Caco-2 (cell line): Measurements from ENCODE around the gene DOK1. TPM values are rescaled to one million over a fixed set of nuclear protein-coding genes. Genes with fewer than 3 reads are reported as not detected.

ENCODE experiments used
- BruUV-seq: library from RNA; stranded (reverse); fragments of 400-500 nt; replicated peaks from 2 replicates; lab custom pipeline; 2021; lab: Mats Ljungman, UMichigan
- CTCF ChIA-PET: fragments of 300-600 bp; sonication (Branson Sonifier 250); formaldehyde crosslinking; loops from one replicate; lab custom pipeline; 2022; ENCODE audit warnings: antibody characterized with exemption; lab: Charles Lee
- POLR2A ChIA-PET: fragments of 300-600 bp; sonication (Branson Sonifier 250); formaldehyde crosslinking; loops from one replicate; lab custom pipeline; 2022; ENCODE audit warnings: antibody characterized with exemption; lab: Charles Lee
- DNase-seq, 2 experiments: peaks; one replicate each; pipeline versions ENCODE4 v3.0.0 to v3.0.0-alpha.2; 2020 to 2022
- H3K27me3 ChIP-seq: replicated peaks from 2 replicates; pipeline ENCODE4 v1.6.0; 2011; ENCODE audit warnings: low read length; ENCODE audit not compliant: control insufficient read depth, insufficient read depth
- H3K36me3 ChIP-seq: 2 replicates; pipeline ENCODE4 v1.5.1; 2011; ENCODE audit warnings: low read length; ENCODE audit not compliant: control insufficient read depth, insufficient read depth
- H3K4me1 ChIP-seq: fragments of 250-450 bp; sonication (Bioruptor Pico); 2 replicates; pipeline ENCODE4 v1.5.1; 2020; ENCODE audit warnings: mild to moderate bottlenecking
- H3K4me3 ChIP-seq: 2 replicates; pipeline ENCODE4 v1.5.1; 2011; ENCODE audit warnings: low read depth, mild to moderate bottlenecking, control low read depth, low read length
- H3K9me3 ChIP-seq: fragments of 250-450 bp; sonication (Bioruptor Pico); 2 replicates; pipeline ENCODE4 v1.5.1; 2020; ENCODE audit warnings: mild to moderate bottlenecking, moderate library complexity
- H3K27ac Mint-ChIP-seq: one replicate; pipeline ENCODE4 v1.8.0; 2022; ENCODE audit warnings: mixed read lengths; ENCODE audit not compliant: unreplicated experiment
- H3K27me3 Mint-ChIP-seq: one replicate; pipeline ENCODE4 v1.8.0; 2022; ENCODE audit warnings: mixed read lengths; ENCODE audit not compliant: insufficient read depth, unreplicated experiment
- H3K36me3 Mint-ChIP-seq: one replicate; pipeline ENCODE4 v1.8.0; 2022; ENCODE audit warnings: mild to moderate bottlenecking, mixed read lengths; ENCODE audit not compliant: insufficient read depth, unreplicated experiment
- H3K4me1 Mint-ChIP-seq: one replicate; pipeline ENCODE4 v1.8.0; 2022; ENCODE audit warnings: low read depth, mixed read lengths; ENCODE audit not compliant: unreplicated experiment
- H3K4me3 Mint-ChIP-seq: one replicate; pipeline ENCODE4 v1.8.0; 2022; ENCODE audit warnings: mild to moderate bottlenecking, moderate library complexity, mixed read lengths; ENCODE audit not compliant: unreplicated experiment
- H3K9me3 Mint-ChIP-seq: one replicate; pipeline ENCODE4 v1.8.0; 2022; ENCODE audit warnings: mixed read lengths; ENCODE audit not compliant: unreplicated experiment
- intact Hi-C: fragments of 100-400 bp; cut with micrococcal nuclease; formaldehyde crosslinking; loops from one replicate; pipeline ENCODE4 v1.10.0; 2022; ENCODE audit not compliant: unreplicated experiment
- total RNA-seq: library from RNA; stranded (reverse); gene quantifications from 2 replicates; pipeline ENCODE4 v1.2.3, GENCODE V29; 2022
- TF ChIP-seq, protein P1 (sequence below), 2 experiments: fragments of 200-600 bp in 1 of 2; IDR thresholded peaks; 1 replicate in 1 of 2; 2 replicates in 1 of 2; pipeline versions ENCODE4 v1.5.1 to v1.8.0; 2011 to 2022; ENCODE audit warnings: antibody characterized with exemption in 1 of 2, control low read depth in 1 of 2, inconsistent platforms in 1 of 2, low read depth in 1 of 2, low read length in 1 of 2, mild to moderate bottlenecking in 1 of 2, moderate library complexity in 1 of 2; ENCODE audit not compliant: insufficient read depth in 1 of 2, severe bottlenecking in 1 of 2, unreplicated experiment in 1 of 2

DOK1 gene
- total RNA-seq, 1 experiment from 2014 or later: 5.1 TPM

DNA sequence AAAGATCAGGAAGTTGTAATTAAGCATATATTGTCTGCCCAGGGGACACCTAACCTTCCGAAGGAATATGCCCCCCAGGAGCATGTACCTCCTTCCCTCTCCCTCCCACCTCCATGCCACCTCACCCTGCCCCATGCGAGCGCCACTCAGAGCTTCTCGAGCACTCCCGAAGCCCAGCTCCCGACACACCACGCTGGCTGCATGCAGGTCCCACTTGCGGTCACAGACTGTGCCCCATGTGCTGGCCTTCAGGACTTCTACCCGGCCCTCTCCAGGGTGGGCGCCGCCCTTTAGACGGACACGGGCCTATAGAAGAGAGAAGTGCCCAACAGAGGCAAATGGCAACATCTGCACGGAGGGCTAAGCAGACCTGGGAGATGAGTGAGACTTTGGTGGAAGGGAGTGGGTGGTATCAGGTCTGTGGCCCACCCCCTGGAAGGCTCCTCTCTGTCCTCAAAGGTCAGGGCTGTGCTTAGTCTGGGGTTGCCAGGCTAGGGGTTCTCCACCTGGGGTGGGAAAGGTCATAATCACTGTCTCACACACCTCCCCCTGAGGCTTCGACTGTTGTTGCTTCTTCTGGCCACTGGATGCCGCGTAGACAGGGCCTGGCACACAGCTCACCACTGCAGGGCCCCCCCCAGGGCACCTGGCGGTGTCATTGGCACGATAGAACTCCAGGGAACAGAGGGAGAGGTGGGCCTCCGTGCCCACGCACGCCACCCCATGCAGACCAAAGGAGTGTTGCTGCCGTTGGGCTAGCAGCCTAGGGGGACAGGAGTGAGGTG, 18.2 kb upstream of the DOK1 start:
- Mint-ChIP-seq H3K36me3 (peaks cover 4% of the 10 kb centered on the region), H3K4me1 (peaks cover 3% of the 10 kb centered on the region), H3K4me3 (no peak overlapping the region), H3K9me3 (no peaks in the 10 kb centered on the region), H3K27ac (no peak overlapping the region), H3K27me3 (no peaks in the 10 kb centered on the region)
- DNase-seq: no peak
- no TSS peak for BruUV-seq
- ChIA-PET POLR2A (no interaction called here), CTCF (no interaction called here)
- TF ChIP-seq, protein P1, sequence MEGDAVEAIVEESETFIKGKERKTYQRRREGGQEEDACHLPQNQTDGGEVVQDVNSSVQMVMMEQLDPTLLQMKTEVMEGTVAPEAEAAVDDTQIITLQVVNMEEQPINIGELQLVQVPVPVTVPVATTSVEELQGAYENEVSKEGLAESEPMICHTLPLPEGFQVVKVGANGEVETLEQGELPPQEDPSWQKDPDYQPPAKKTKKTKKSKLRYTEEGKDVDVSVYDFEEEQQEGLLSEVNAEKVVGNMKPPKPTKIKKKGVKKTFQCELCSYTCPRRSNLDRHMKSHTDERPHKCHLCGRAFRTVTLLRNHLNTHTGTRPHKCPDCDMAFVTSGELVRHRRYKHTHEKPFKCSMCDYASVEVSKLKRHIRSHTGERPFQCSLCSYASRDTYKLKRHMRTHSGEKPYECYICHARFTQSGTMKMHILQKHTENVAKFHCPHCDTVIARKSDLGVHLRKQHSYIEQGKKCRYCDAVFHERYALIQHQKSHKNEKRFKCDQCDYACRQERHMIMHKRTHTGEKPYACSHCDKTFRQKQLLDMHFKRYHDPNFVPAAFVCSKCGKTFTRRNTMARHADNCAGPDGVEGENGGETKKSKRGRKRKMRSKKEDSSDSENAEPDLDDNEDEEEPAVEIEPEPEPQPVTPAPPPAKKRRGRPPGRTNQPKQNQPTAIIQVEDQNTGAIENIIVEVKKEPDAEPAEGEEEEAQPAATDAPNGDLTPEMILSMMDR (IDR thresholded peaks at IDR 0.05; ENCODE audit: insufficient read depth in 1 of 2, low read depth in 1 of 2, low read length in 1 of 2, severe bottlenecking in 1 of 2, unreplicated experiment in 1 of 2): no peak
- no peaks in the 10 kb centered on the region for H3K36me3 ChIP-seq
- intact Hi-C loops: no loop called here
- no peaks in the 10 kb centered on the region; the same call in 1 of the 2 replicates for H3K4me1 ChIP-seq
- H3K4me3 ChIP-seq: no peak overlapping the region
- no peaks in the 10 kb centered on the region for H3K27me3 ChIP-seq
- H3K9me3 ChIP-seq: no peaks in the 10 kb centered on the region

GRCh38 chr2:74537140-74537539, 17.4 kb upstream of the DOK1 start:
- no peak overlapping the region for H3K27ac Mint-ChIP-seq
- TF ChIP-seq, protein P1 (IDR thresholded peaks at IDR 0.05; ENCODE audit: insufficient read depth in 1 of 2, low read depth in 1 of 2, low read length in 1 of 2, severe bottlenecking in 1 of 2, unreplicated experiment in 1 of 2): no peak
- no peaks in the 10 kb centered on the region for H3K9me3 Mint-ChIP-seq
- CTCF ChIA-PET: no interaction called here
- H3K4me1 Mint-ChIP-seq: no peaks in the 10 kb centered on the region
- intact Hi-C loops: no loop called here
- no peaks in the 10 kb centered on the region for H3K27me3 Mint-ChIP-seq
- H3K4me1 ChIP-seq: no peaks in the 10 kb centered on the region; the same call in 1 of the 2 replicates
- no peaks in the 10 kb centered on the region for H3K27me3 ChIP-seq
- H3K4me3 Mint-ChIP-seq: no peak overlapping the region
- POLR2A ChIA-PET: no interaction called here
- H3K9me3 ChIP-seq: no peaks in the 10 kb centered on the region
- no peak overlapping the region for H3K4me3 ChIP-seq
- no peaks in the 10 kb centered on the region for H3K36me3 ChIP-seq
- H3K36me3 Mint-ChIP-seq: no peaks in the 10 kb centered on the region
- BruUV-seq: no TSS peak
- DNase-seq: no peak

- no peak overlapping the region for H3K4me3 Mint-ChIP-seq
- CTCF ChIA-PET: interaction anchor here (0.6 to 1.0 kb wide), 2 partner anchors 36 to 82 kb away, joined by 3 to 9 read pairs; no protein-coding TSS in a partner anchor
- H3K4me3 ChIP-seq: no peak overlapping the region
- H3K27ac Mint-ChIP-seq: no peak overlapping the region
- no peaks in the 10 kb centered on the region for H3K4me1 Mint-ChIP-seq
- no peaks in the 10 kb centered on the region for H3K36me3 Mint-ChIP-seq
- no peaks in the 10 kb centered on the region; the same call in 1 of the 2 replicates for H3K4me1 ChIP-seq
- no peaks in the 10 kb centered on the region for H3K27me3 Mint-ChIP-seq
- H3K27me3 ChIP-seq: no peaks in the 10 kb centered on the region
- intact Hi-C loops: no loop called here
- H3K36me3 ChIP-seq: no peaks in the 10 kb centered on the region
- TF ChIP-seq, protein P1 (IDR thresholded peaks at IDR 0.05; ENCODE audit: insufficient read depth in 1 of 2, low read depth in 1 of 2, low read length in 1 of 2, severe bottlenecking in 1 of 2, unreplicated experiment in 1 of 2): no peak
- no peaks in the 10 kb centered on the region for H3K9me3 Mint-ChIP-seq
- no peaks in the 10 kb centered on the region for H3K9me3 ChIP-seq
- no TSS peak for BruUV-seq
- POLR2A ChIA-PET: interaction anchor here (0.9 to 1.1 kb wide), 2 partner anchors 8 to 10 kb away, joined by 3 read pairs; no protein-coding TSS in a partner anchor
- no peak for DNase-seq
Measured at GRCh38 chr2:74538881-74539339, 15.6 kb upstream of the DOK1 start.
